Nucleus accumbens (tissue), 56 donors: ENCODE results near the gene MYO9A.

ENCODE experiments used
- DNase-seq, 56 donors: peaks; one replicate each; lab custom pipeline; 2025; lab: John Stamatoyannopoulos, UW

MYO9A gene

GRCh38 chr15:71973366-71973765 is 144.6 kb downstream of the MYO9A start:
- DNase-seq, result no peak

GRCh38 chr15:71971905-71972304 is 146.0 kb downstream of the MYO9A start:
- no peak for DNase-seq

- no peak for DNase-seq
Measured at GRCh38 chr15:71970435-71970834, 147.5 kb downstream of the MYO9A start.

DNA sequence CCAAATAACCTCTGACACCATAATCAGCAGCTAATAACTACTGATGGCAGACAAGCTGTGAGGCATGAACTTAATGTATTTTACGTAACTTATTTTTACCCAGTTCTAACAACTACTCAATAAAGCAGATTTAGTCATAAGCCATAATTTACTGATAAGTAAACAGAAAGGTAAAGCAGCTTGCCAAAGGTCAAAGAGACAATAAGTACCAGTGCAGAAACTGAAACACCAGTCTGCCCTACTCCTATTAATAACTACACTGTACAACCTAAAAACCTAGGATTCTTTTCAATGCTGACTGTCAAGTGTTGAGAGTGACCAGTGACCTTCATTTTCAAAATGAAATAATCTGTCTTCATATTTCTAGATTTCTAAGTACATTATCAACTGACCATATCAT is 155.4 kb downstream of the MYO9A start:
- no peak for DNase-seq

DNA sequence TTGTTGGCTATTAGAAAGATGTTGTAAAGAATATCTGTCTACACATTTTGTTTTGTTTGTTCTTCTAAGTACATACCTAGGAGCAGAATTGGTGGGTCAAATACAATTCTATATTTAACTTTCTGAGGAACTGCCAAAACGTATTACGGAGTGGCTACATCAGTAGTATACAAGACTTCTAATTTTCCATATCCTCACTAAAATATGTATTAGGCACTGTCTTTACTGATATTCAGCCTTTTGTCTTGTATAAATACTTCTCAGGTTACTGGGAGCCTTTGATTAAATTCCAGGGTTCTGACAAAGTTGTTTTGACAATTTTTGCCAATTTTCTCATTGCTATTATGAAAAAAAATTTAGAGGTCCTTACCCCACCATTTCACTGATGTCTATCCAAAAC is 160.9 kb downstream of the MYO9A start:
- no peak for DNase-seq

- DNase-seq, result no peak
Measured at GRCh38 chr15:71951134-71951533, 166.8 kb downstream of the MYO9A start.

- no peak for DNase-seq
Measured at GRCh38 chr15:71945012-71945411, 172.9 kb downstream of the MYO9A start.

DNA sequence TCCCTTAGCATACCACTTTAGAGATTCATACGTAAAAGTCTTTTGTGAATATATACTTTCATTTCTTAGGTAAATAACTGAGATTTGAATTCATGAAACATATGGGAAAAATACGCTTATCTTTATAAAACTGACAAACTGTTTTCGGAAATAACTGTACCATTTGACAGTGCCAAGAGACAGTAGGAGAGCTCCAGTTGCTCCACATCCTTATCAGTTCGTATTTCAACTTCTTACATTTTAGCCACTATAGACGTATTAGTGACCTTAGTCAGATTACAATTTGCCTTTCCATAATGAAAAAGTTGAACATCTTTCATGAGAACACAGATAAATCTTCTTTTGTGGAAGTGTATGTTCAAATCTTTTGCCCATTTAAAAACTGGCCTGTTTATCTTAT is 174.1 kb downstream of the MYO9A start:
- DNase-seq, result no peak

- DNase-seq, result no peak
Measured at GRCh38 chr15:71939981-71940588, 177.9 kb downstream of the MYO9A start.

GRCh38 chr15:71937650-71938311 is 180.2 kb downstream of the MYO9A start:
- DNase-seq, result no peak

DNA sequence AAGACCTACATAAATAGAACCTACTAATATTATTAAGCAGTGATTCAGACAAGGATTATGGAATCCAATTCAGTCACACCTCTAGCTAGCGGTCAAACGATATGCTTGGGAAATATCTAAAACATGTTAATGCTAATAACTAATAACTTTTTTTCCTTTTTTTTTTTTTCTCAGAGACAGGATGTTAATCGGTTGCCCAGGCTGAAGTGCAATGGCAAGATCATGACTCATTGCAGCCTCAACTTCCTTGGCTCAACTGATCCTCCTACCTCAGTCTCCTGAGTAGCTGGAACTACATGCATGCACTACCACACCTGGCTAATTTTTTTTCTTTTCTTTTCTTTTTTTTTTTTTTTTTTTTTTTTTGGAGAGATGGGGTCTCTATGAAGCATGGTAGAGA is 183.5 kb downstream of the MYO9A start:
- DNase-seq, result no peak

DNA sequence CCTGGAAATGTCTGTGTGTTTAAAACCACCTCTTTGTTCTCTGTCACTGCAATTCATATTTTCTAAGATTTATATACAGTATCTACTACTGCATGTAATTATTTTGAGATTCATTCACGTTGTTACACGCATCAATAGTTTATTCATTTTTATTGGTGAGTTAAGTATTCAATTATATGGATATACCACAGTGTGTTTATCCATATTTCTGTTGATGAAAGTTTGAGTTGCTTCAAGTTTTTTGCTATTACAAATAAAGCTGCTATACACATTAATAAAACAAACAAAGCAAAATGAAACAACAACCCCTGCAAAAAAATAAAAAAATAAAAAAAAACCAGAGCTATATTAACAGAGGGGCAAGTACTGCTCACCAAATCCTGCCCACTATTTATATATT is 185.3 kb downstream of the MYO9A start:
- DNase-seq, result no peak

- DNase-seq, result no peak
Measured at GRCh38 chr15:71931261-71931660, 186.7 kb downstream of the MYO9A start.

DNA sequence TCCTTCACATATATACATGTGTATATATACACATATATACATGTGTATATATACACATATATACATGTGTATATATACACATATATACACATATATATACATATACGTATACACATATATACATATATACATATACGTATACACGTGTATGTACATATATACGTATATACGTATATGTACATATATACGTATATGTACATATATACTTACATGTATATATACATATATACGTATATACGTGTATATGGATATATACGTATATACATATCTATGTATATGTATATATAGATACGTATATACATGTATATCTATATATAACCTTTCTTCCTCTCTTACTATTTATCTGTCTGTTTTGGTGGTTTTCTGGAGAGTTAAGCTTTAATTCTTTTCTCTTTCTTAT is 192.8 kb downstream of the MYO9A start:
- DNase-seq, result no peak

- DNase-seq, result peak in 9 of 56 donors; percentile 2 to 40 (median 6)
Measured at GRCh38 chr15:71921191-71921590, 196.8 kb downstream of the MYO9A start.

- DNase-seq, result no peak
Measured at GRCh38 chr15:71920573-71920972, 197.4 kb downstream of the MYO9A start.

DNA sequence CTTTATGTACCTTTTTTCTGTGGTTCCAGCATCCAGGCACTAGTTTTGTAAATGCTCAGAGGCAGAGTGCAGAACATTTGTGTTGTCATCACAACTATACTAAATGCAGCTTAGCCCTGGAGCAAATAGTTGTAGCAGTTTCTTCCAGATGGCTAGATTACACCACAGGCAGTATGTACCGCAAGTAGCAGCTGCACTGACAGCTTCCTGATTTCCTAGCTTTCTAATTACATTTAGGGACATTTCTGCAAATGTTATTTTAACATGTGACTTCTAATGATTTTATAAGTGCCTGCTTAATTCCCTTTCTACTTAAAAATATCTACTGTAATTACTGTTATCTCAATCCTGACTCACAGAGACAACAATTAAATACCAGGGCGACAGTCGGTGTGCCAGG is 201.1 kb downstream of the MYO9A start:
- DNase-seq, result no peak

DNA sequence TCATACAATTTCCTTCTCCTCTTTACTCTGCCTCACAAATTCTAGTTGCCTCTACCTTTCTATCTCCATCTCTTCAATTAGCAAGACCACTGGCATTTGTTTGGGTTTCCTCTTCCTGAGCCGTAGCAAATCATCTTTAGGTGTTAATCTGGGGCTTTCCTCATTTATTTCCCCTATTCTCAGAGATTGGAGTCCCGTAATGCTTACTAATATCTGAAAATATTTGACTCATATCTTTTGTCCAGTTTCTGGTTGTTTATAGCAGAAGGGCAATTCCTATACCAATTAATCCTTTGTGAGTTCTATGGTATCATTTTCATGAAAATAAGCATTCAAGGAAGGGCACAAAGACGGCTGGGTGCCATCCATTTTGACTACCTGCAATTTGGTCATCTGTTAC is 203.9 kb downstream of the MYO9A start:
- no peak for DNase-seq

GRCh38 chr15:71899674-71900073 is 218.3 kb downstream of the MYO9A start:
- peak in 7 of 56 donors; percentile 1 to 28 (median 5) for DNase-seq

- no peak for DNase-seq
Measured at GRCh38 chr15:71893691-71894090, 224.3 kb downstream of the MYO9A start.

DNA sequence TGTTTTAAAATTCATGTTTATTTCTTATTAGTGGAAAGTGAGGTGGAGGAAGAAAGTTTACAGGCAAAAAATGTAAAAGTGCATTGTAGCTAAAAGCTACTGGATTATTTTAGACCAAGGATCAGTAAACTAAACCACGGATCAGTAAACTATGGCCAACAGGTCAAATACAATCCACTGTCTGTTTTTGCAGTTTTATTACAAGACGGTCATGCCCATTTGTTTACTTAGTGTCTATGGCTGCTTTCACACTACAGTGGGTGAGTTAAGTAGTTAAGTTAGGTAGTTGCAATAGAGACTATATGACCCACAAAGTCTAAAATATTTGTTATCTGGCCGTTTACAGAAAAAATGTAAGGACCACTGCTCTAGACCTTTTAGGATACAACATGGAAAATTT is 225.6 kb downstream of the MYO9A start:
- DNase-seq, result no peak

GRCh38 chr15:71891026-71891425 is 226.9 kb downstream of the MYO9A start:
- DNase-seq, result no peak

DNA sequence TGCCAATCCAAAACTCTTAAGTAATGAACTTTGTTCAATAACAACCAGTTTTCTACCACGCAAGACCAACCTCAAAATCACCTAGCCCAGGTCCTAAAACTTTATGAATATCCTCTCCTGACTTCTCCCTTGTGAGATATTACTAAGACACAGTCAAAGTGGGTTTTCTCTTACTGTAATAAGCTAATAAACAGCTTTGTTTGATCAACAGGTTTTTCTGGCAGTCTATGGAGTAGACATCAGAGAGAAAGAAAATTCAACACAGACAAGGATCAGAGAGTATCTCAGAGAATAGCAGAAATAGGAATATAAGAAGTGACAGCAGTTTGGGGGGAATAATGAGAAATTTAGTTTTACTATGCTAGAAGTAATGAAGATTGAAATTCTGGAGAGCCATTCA is 228.0 kb downstream of the MYO9A start:
- DNase-seq, result no peak
